OCI-LY1 (cell line): Measurements from ENCODE around the gene GTF3C1.

Experiments
- EZH2 ChIP-seq: fragments of 200-600 bp; sonication (generic), shearing (Covaris generic); IDR thresholded peaks from 2 replicates; pipeline ENCODE4 v1.8.0; 2017; ENCODE audit warnings: borderline replicate concordance, mixed run types, mild to moderate bottlenecking, antibody characterized with exemption, low read length, moderate library complexity, mixed read lengths
- TF ChIP-seq, protein P1 (sequence below): fragments of 200-600 bp; sonication (generic), shearing (Covaris generic); IDR thresholded peaks from 2 replicates; pipeline ENCODE4 v1.5.1; 2017; ENCODE audit warnings: mild to moderate bottlenecking, antibody characterized with exemption, low read length, moderate library complexity, mixed read lengths

DNA sequence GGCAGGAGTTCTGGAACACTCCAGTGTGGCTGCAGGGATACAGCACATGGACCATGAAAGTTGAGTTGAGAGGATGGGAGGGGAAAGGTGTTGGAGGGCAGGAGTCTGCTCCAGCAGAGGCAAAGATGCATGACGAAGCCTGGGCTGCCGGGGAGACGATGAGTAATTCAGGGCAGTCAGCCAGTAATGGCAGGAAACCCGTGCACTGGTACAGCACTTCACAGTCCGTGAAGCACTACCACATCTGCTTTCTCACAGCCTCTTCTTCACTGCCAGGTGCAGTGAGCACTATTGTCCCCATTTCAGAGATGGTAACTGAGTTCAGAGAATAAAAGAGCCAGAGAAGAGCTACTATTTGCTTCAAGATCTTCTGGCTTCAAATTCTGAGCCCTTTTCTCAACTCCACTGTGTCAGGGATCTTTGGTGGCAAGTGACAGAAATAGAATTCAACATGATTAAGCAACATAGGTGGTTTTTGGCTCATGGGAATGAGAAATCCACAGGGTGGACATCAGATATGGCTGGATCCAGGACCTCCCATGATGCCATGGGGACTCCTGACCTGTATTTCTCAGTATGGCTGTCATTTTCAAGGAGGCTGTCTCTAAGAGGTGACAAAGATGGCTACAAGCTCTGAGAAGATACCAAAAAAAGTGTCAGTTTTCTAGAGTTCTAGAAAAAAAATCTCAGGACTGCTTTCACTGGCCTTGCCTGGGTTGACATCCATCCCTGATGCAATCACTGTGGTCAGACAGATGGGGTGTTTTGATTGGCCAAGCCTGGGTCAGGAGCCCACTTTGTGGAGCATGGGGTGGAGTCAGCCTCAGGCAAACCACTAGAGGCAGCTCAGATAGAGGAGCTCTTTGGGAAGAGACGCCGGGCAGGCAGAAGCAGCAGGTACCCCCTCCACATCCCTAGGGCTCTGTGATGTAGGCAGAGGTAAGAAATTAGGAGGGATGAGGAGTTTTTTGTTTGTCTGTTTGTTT is 123.0 kb downstream of the GTF3C1 start:
- TF ChIP-seq EZH2: no peak
- TF ChIP-seq, protein P1, sequence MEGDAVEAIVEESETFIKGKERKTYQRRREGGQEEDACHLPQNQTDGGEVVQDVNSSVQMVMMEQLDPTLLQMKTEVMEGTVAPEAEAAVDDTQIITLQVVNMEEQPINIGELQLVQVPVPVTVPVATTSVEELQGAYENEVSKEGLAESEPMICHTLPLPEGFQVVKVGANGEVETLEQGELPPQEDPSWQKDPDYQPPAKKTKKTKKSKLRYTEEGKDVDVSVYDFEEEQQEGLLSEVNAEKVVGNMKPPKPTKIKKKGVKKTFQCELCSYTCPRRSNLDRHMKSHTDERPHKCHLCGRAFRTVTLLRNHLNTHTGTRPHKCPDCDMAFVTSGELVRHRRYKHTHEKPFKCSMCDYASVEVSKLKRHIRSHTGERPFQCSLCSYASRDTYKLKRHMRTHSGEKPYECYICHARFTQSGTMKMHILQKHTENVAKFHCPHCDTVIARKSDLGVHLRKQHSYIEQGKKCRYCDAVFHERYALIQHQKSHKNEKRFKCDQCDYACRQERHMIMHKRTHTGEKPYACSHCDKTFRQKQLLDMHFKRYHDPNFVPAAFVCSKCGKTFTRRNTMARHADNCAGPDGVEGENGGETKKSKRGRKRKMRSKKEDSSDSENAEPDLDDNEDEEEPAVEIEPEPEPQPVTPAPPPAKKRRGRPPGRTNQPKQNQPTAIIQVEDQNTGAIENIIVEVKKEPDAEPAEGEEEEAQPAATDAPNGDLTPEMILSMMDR: no peak
